HG03571 (cell line): ENCODE data around the gene IL17RA.

ENCODE experiments used
- ATAC-seq: cut with Tn5 transposase; IDR thresholded peaks from one replicate; pipeline ENCODE4 v1.9.1; 2021; ENCODE audit not compliant: unreplicated experiment

The IL17RA gene

GRCh38 chr22:17079572-17079971, 5.2 kb upstream of the IL17RA start:
- no peak for ATAC-seq

GRCh38 chr22:17083255-17083654, 1.5 kb upstream of the IL17RA start:
- ATAC-seq = no peak

GRCh38 chr22:17083811-17084441, 874 bp upstream of the IL17RA start:
- ATAC-seq = no peak

- no peak for ATAC-seq
Measured at GRCh38 chr22:17085277-17086181, 729 bp downstream of the IL17RA start.

GRCh38 chr22:17086296-17086695, 1.5 kb downstream of the IL17RA start:
- no peak for ATAC-seq

GRCh38 chr22:17086788-17087497, 2.1 kb downstream of the IL17RA start:
- no peak for ATAC-seq

GRCh38 chr22:17087498-17088131, 2.8 kb downstream of the IL17RA start:
- ATAC-seq = peak; percentile 33

GRCh38 chr22:17090550-17090949, 5.8 kb downstream of the IL17RA start:
- ATAC-seq = no peak

GRCh38 chr22:17091851-17092250, 7.1 kb downstream of the IL17RA start:
- ATAC-seq = no peak

- no peak for ATAC-seq
Measured at GRCh38 chr22:17093081-17093480, 8.3 kb downstream of the IL17RA start.

- ATAC-seq = no peak
Measured at GRCh38 chr22:17095538-17095937, 10.7 kb downstream of the IL17RA start.

GRCh38 chr22:17096071-17096470, 11.3 kb downstream of the IL17RA start:
- ATAC-seq = no peak

- ATAC-seq = no peak
Measured at GRCh38 chr22:17097062-17097461, 12.3 kb downstream of the IL17RA start.

- ATAC-seq = no peak
Measured at GRCh38 chr22:17097701-17098100, 12.9 kb downstream of the IL17RA start.

GRCh38 chr22:17098379-17098819, 13.6 kb downstream of the IL17RA start:
- no peak for ATAC-seq

GRCh38 chr22:17100621-17101020, 15.8 kb downstream of the IL17RA start:
- no peak for ATAC-seq

- no peak for ATAC-seq
Measured at GRCh38 chr22:17101475-17102296, 16.9 kb downstream of the IL17RA start.

- ATAC-seq = no peak
Measured at GRCh38 chr22:17102297-17102667, 17.5 kb downstream of the IL17RA start.

- ATAC-seq = no peak
Measured at GRCh38 chr22:17103351-17103750, 18.6 kb downstream of the IL17RA start.

GRCh38 chr22:17104336-17104935, 19.6 kb downstream of the IL17RA start:
- no peak for ATAC-seq
